Gastrocnemius medialis (tissue), 4 donors: ENCODE measurements around the gene PLG. TPM values are rescaled to one million over a fixed set of nuclear protein-coding genes. Genes with fewer than 3 reads are reported as not detected.

Source experiments
- ATAC-seq, 2 donors: fragments of 150-250 bp; one replicate each; pipeline ENCODE4 v1.9.1; 2016
- DNase-seq, 2 donors: peaks; one replicate each; pipeline ENCODE4 v3.0.0-alpha.2; 2019
- H3K27ac ChIP-seq, 4 donors: fragments of 200-600 bp; sonication (generic); 1 replicate in 1 of 4; 2 replicates in 3 of 4; pipeline ENCODE4 v1.5.1; 2016 to 2018; ENCODE audit warnings: mild to moderate bottlenecking in 2 of 4, moderate library complexity in 1 of 4
- H3K27me3 ChIP-seq, 3 donors: fragments of 200-600 bp; sonication (generic) in 2 of 3; 1 replicate in 1 of 3; 2 replicates in 2 of 3; pipeline versions ENCODE4 v1.5.1 to v1.6.0; 2016 to 2019; ENCODE audit warnings: mild to moderate bottlenecking in 1 of 3, moderate library complexity in 1 of 3
- H3K36me3 ChIP-seq, 2 donors: fragments of 200-600 bp; sonication (generic) in 1 of 2; one replicate each; pipeline ENCODE4 v1.5.1; 2017 to 2018
- H3K4me1 ChIP-seq, 2 donors: fragments of 200-600 bp; sonication (generic) in 1 of 2; one replicate each; pipeline ENCODE4 v1.5.1; 2016 to 2017; ENCODE audit warnings: mild to moderate bottlenecking in 2 of 2
- H3K4me3 ChIP-seq, 4 donors: fragments of 200-600 bp; sonication (generic) in 3 of 4; 1 replicate in 1 of 4; 2 replicates in 3 of 4; pipeline ENCODE4 v1.5.1; 2016 to 2019; ENCODE audit warnings: mild to moderate bottlenecking in 2 of 4
- H3K9me3 ChIP-seq, 3 donors: fragments of 200-600 bp; sonication (generic) in 2 of 3; 1 replicate in 1 of 3; 2 replicates in 2 of 3; pipeline ENCODE4 v1.5.1; 2016 to 2019
- CTCF ChIP-seq, 5 experiments: fragments of 450-650 bp in 3 of 5; fragments of 200-600 bp in 2 of 5; sonication (generic) in 2 of 5; IDR thresholded peaks in 4 of 5; conservative IDR thresholded peaks in 1 of 5; 1 replicate in 4 of 5; 2 replicates in 1 of 5; pipeline ENCODE4 v1.5.1; 2016 to 2019; ENCODE audit warnings: antibody characterized with exemption in 5 of 5, mild to moderate bottlenecking in 3 of 5, moderate library complexity in 3 of 5
- POLR2A ChIP-seq, 2 donors: fragments of 450-650 bp; IDR thresholded peaks; one replicate each; pipeline ENCODE4 v1.6.1; 2017; ENCODE audit warnings: antibody characterized with exemption in 2 of 2, mild to moderate bottlenecking in 2 of 2, moderate library complexity in 2 of 2
- in situ Hi-C, 4 donors: fragments of 200-750 bp; cut with MboI; loops; one replicate each; pipeline versions ENCODE4 v1.15.0 to v1.8.0; 2017; ENCODE audit warnings: low sequenced_read_pairs in 4 of 4
- intact Hi-C: fragments of 100-400 bp; cut with DNase I; formaldehyde crosslinking; loops from one replicate; pipeline ENCODE4 v1.15.1; 2023; ENCODE audit warnings: low total_unique reads
- total RNA-seq, 4 donors: library from RNA; depleted of rRNA; stranded (reverse); fragments of >200 nt; gene quantifications; one replicate each; pipeline versions ENCODE4 v1.1.0 to v1.2.3, GENCODE V29; 2016

PLG gene
- total RNA-seq, 4 donors from 2014 or later = 1.1 to 2.4 TPM; not detected in 2

- TF ChIP-seq POLR2A (IDR thresholded peaks at IDR 0.05) (no peak), CTCF (IDR thresholded peaks at IDR 0.05 in 4 of 5, conservative IDR thresholded peaks at IDR 0.05 in 1 of 5) (no peak)
Measured at GRCh38 chr6:160791981-160792418, 90.0 kb downstream of the PLG start.

GRCh38 chr6:160792708-160793107, 90.7 kb downstream of the PLG start:
- Histone ChIP-seq H3K27ac (no peak overlapping the region), H3K9me3 (no peaks in the 10 kb centered on the region), H3K4me3 (no peak overlapping the region), H3K36me3 (no peaks in the 10 kb centered on the region), H3K4me1 (no peaks in the 10 kb centered on the region), H3K27me3 (no peaks in the 10 kb centered on the region)
- TF ChIP-seq CTCF (IDR thresholded peaks at IDR 0.05 in 4 of 5, conservative IDR thresholded peaks at IDR 0.05 in 1 of 5) = no peak
- no peak for TF ChIP-seq POLR2A (IDR thresholded peaks at IDR 0.05)
- DNase-seq = no peak
- in situ Hi-C loops (no loop called here), intact Hi-C loops (no loop called here)
- no peak for ATAC-seq

More at GRCh38 chr6:160791981-160792418, 90.0 kb downstream of the PLG start:
- DNase-seq (no peak), ATAC-seq (no peak)
- in situ Hi-C loops (no loop called here), intact Hi-C loops (no loop called here)
- no peaks in the 10 kb centered on the region for H3K36me3 ChIP-seq
- no peak overlapping the region for H3K4me3 ChIP-seq
- no peaks in the 10 kb centered on the region for H3K27me3 ChIP-seq
- no peaks in the 10 kb centered on the region for H3K4me1 ChIP-seq
- no peak overlapping the region for H3K27ac ChIP-seq
- no peaks in the 10 kb centered on the region for H3K9me3 ChIP-seq

GRCh38 chr6:160793652-160794051, 91.6 kb downstream of the PLG start:
- intact Hi-C loops = no loop called here
- no peaks in the 10 kb centered on the region for H3K9me3 ChIP-seq
- no peak overlapping the region for H3K27ac ChIP-seq
- in situ Hi-C loops = no loop called here
- no peaks in the 10 kb centered on the region for H3K27me3 ChIP-seq
- no peak overlapping the region for H3K4me3 ChIP-seq
- H3K36me3 ChIP-seq = no peaks in the 10 kb centered on the region
- ATAC-seq (no peak), DNase-seq (no peak)
- no peaks in the 10 kb centered on the region for H3K4me1 ChIP-seq
- TF ChIP-seq POLR2A (IDR thresholded peaks at IDR 0.05) = no peak
- TF ChIP-seq CTCF (IDR thresholded peaks at IDR 0.05 in 4 of 5, conservative IDR thresholded peaks at IDR 0.05 in 1 of 5) = no peak

- H3K27me3 ChIP-seq = no peaks in the 10 kb centered on the region
- in situ Hi-C loops = no loop called here
- no peaks in the 10 kb centered on the region for H3K36me3 ChIP-seq
- intact Hi-C loops = no loop called here
- H3K4me1 ChIP-seq = no peaks in the 10 kb centered on the region
- H3K4me3 ChIP-seq = no peak overlapping the region
- no peak overlapping the region for H3K27ac ChIP-seq
- ATAC-seq (no peak), DNase-seq (no peak)
- no peak for TF ChIP-seq POLR2A (IDR thresholded peaks at IDR 0.05)
- no peak for TF ChIP-seq CTCF (IDR thresholded peaks at IDR 0.05 in 4 of 5, conservative IDR thresholded peaks at IDR 0.05 in 1 of 5)
- no peaks in the 10 kb centered on the region for H3K9me3 ChIP-seq
Measured at GRCh38 chr6:160795721-160796120, 93.7 kb downstream of the PLG start.

- H3K4me1 ChIP-seq = no peaks in the 10 kb centered on the region
- intact Hi-C loops = no loop called here
- in situ Hi-C loops = no loop called here
- H3K36me3 ChIP-seq = no peaks in the 10 kb centered on the region
- H3K27me3 ChIP-seq = no peaks in the 10 kb centered on the region
- H3K4me3 ChIP-seq = no peak overlapping the region
- H3K27ac ChIP-seq = no peak overlapping the region
- ATAC-seq (no peak), DNase-seq (no peak)
- no peaks in the 10 kb centered on the region for H3K9me3 ChIP-seq
- TF ChIP-seq POLR2A (IDR thresholded peaks at IDR 0.05) (no peak), CTCF (IDR thresholded peaks at IDR 0.05 in 4 of 5, conservative IDR thresholded peaks at IDR 0.05 in 1 of 5) (no peak)
Measured at GRCh38 chr6:160798625-160799024, 96.6 kb downstream of the PLG start.
